Measurements from ENCODE around the gene CDC25B.

- TF ChIP-seq CTCF (IDR thresholded peaks at IDR 0.05; ENCODE audit: low read depth, low read length): no peak
- TF ChIP-seq, protein P1, sequence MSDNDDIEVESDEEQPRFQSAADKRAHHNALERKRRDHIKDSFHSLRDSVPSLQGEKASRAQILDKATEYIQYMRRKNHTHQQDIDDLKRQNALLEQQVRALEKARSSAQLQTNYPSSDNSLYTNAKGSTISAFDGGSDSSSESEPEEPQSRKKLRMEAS (IDR thresholded peaks at IDR 0.05; ENCODE audit: low read depth, low read length): no peak
Measured at GRCh38 chr20:3797592-3798372, 1.7 kb downstream of the CDC25B start.

Data from NB4 (cell line).